ENCODE data around the gene C5.
A peak's percentile ranks its signal among the peaks of the same experiment; 100 is the strongest.
"Not testable (repeated sequence)": the region's sequence is repeated elsewhere in the genome, so short reads cannot be mapped to it uniquely, and the experiment has no call there.

Gene C5

GRCh38 chr9:121050128-121050988 lies at the start of gene C5:
Gene C5 (minus strand): TSS chr9:121050275. CDS start chr9:121050246, 29 bp downstream.
- DNase-seq (ENCODE audit: low read depth): no peak

GRCh38 chr9:121098567-121099198 lies 48.6 kb upstream of the C5 start:
- DNase-seq (ENCODE audit: low read depth): no peak

- no peak for DNase-seq (ENCODE audit: low read depth)
Measured at GRCh38 chr9:121095057-121095456, 45.0 kb upstream of the C5 start.

- DNase-seq (ENCODE audit: low read depth): not testable (repeated sequence)
Measured at GRCh38 chr9:121090743-121091142, 40.7 kb upstream of the C5 start.

- DNase-seq (ENCODE audit: low read depth): no peak
Measured at GRCh38 chr9:121088576-121088975, 38.5 kb upstream of the C5 start.

GRCh38 chr9:121085661-121086060 lies 35.6 kb upstream of the C5 start:
- no peak for DNase-seq (ENCODE audit: low read depth)

GRCh38 chr9:121082075-121082474 lies 32.0 kb upstream of the C5 start:
- DNase-seq (ENCODE audit: low read depth): no peak

- DNase-seq (ENCODE audit: low read depth): no peak
Measured at GRCh38 chr9:121075251-121076036, 25.4 kb upstream of the C5 start.

- peak; percentile 86 for DNase-seq (ENCODE audit: low read depth)
Measured at GRCh38 chr9:121074370-121075250, 24.5 kb upstream of the C5 start, which contains the start of gene CNTRL. Gene CNTRL (plus strand): TSS chr9:121074955. CDS start chr9:121088327, 13,372 bp downstream.

GRCh38 chr9:121073038-121073437 lies 23.0 kb upstream of the C5 start:
- peak; percentile 67 for DNase-seq (ENCODE audit: low read depth)

GRCh38 chr9:121071756-121072421 lies 21.8 kb upstream of the C5 start:
- peak; percentile 40 for DNase-seq (ENCODE audit: low read depth)

GRCh38 chr9:121071370-121071755 lies 21.3 kb upstream of the C5 start:
- DNase-seq (ENCODE audit: low read depth): no peak

- no peak for DNase-seq (ENCODE audit: low read depth)
Measured at GRCh38 chr9:121069396-121069795, 19.3 kb upstream of the C5 start.

GRCh38 chr9:121067640-121068039 lies 17.6 kb upstream of the C5 start:
- no peak for DNase-seq (ENCODE audit: low read depth)

GRCh38 chr9:121066850-121067249 lies 16.8 kb upstream of the C5 start:
- no peak for DNase-seq (ENCODE audit: low read depth)

GRCh38 chr9:121059998-121060636 lies 10.0 kb upstream of the C5 start:
- DNase-seq (ENCODE audit: low read depth): peak; percentile 70

GRCh38 chr9:121059513-121059912 lies 9.4 kb upstream of the C5 start:
- DNase-seq (ENCODE audit: low read depth): no peak

- DNase-seq (ENCODE audit: low read depth): no peak
Measured at GRCh38 chr9:121057821-121058220, 7.7 kb upstream of the C5 start.

GRCh38 chr9:121055642-121056143 lies 5.6 kb upstream of the C5 start:
- no peak for DNase-seq (ENCODE audit: low read depth)

- no peak for DNase-seq (ENCODE audit: low read depth)
Measured at GRCh38 chr9:121053544-121053943, 3.5 kb upstream of the C5 start.

Data from amniotic epithelial cell (primary cell).